GM12878 (cell line): Measurements from ENCODE around the gene WDR74. TPM values are rescaled to one million over a fixed set of nuclear protein-coding genes. Genes with fewer than 3 reads are reported as not detected.
A peak's percentile ranks its signal among the peaks of the same experiment; 100 is the strongest.

Experiments
- ATAC-seq: fragments of 200-7000 bp; cut with Tn5 transposase; 3 replicates; pipeline ENCODE4 v1.9.1; 2020; ENCODE audit warnings: mild to moderate bottlenecking, moderate library complexity
- BruUV-seq: library from RNA; stranded (reverse); fragments of 400-500 nt; replicated peaks from 2 replicates; lab custom pipeline; 2021; lab: Mats Ljungman, UMichigan
- CTCF ChIA-PET: fragments of 300-600 bp; sonication (Branson Sonifier 250); formaldehyde crosslinking; extraction: SDS; loops from one replicate; lab custom pipeline; 2021; ENCODE audit warnings: inconsistent platforms; lab: Yijun Ruan, JAX
- POLR2A ChIA-PET: fragments of 350-600 bp; formaldehyde crosslinking; extraction: SDS; loops from one replicate; lab custom pipeline; 2021; ENCODE audit warnings: inconsistent platforms; lab: Charles Lee
- RAD21 ChIA-PET: fragments of 300-600 bp; sonication (Branson Sonifier 250); formaldehyde crosslinking; loops from one replicate; lab custom pipeline; 2023; ENCODE audit warnings: antibody characterized with exemption; ENCODE audit not compliant: unreplicated experiment; lab: Charles Lee
- SMC1A ChIA-PET: fragments of 300-600 bp; sonication (Branson Sonifier 250); formaldehyde crosslinking; loops from one replicate; lab custom pipeline; 2023; ENCODE audit not compliant: unreplicated experiment, uncharacterized antibody; lab: Charles Lee
- DNase-seq: peaks from one replicate; pipeline ENCODE4 v3.0.0-alpha.2; 2011; ENCODE audit warnings: low read depth, low spot score
- FAIRE-seq: peaks from 3 replicates; lab custom pipeline; 2011; peaks lifted over from hg19 to GRCh38; lab: Jason Lieb, UNC
- H2AFZ ChIP-seq: 2 replicates; pipeline ENCODE4 v1.6.0; 2011; ENCODE audit warnings: low read depth, low read length, control low read depth; ENCODE audit not compliant: control insufficient read depth
- H3K27ac ChIP-seq: 2 replicates; pipeline ENCODE4 v1.5.1; 2011; ENCODE audit warnings: control low read depth; ENCODE audit not compliant: control insufficient read depth, insufficient read depth
- H3K27me3 ChIP-seq, 2 experiments: replicated peaks in 1 of 2; 2 replicates each; pipeline versions ENCODE4 v1.6.0 to v1.6.1; 2011; ENCODE audit warnings: low read length in 1 of 2; ENCODE audit not compliant: control insufficient read depth in 2 of 2, insufficient read depth in 2 of 2
- H3K36me3 ChIP-seq, 2 experiments: 2 replicates each; pipeline ENCODE4 v1.5.1; 2011; ENCODE audit warnings: low read length in 1 of 2; ENCODE audit not compliant: control insufficient read depth in 2 of 2, insufficient read depth in 2 of 2
- H3K4me1 ChIP-seq: 2 replicates; pipeline ENCODE4 v1.6.1; 2011; ENCODE audit warnings: mild to moderate bottlenecking, low read length, moderate library complexity, mixed read lengths; ENCODE audit not compliant: control insufficient read depth, insufficient read depth
- H3K4me2 ChIP-seq: 2 replicates; pipeline ENCODE4 v1.6.0; 2011; ENCODE audit warnings: control low read depth; ENCODE audit not compliant: control insufficient read depth, insufficient read depth
- H3K4me3 ChIP-seq: fragments of 200-600 bp; sonication (generic); 2 replicates; pipeline ENCODE4 v1.5.1; 2016
- H3K79me2 ChIP-seq: 2 replicates; pipeline ENCODE4 v1.6.0; 2011; ENCODE audit warnings: low read length; ENCODE audit not compliant: control insufficient read depth, insufficient read depth
- H3K9ac ChIP-seq: 2 replicates; pipeline ENCODE4 v1.8.0; 2011; ENCODE audit warnings: low read length, control low read depth, mixed read lengths; ENCODE audit not compliant: control insufficient read depth, insufficient read depth
- H3K9me3 ChIP-seq: replicated peaks from 3 replicates; pipeline ENCODE4 v1.5.1; 2011; ENCODE audit warnings: mild to moderate bottlenecking, low read length; ENCODE audit not compliant: control insufficient read depth, insufficient read depth
- H4K20me1 ChIP-seq: 2 replicates; pipeline ENCODE4 v1.6.0; 2011; ENCODE audit not compliant: control insufficient read depth, insufficient read depth
- BCL11A ChIP-seq: IDR thresholded peaks from 2 replicates; pipeline ENCODE4 v1.6.1; 2011; ENCODE audit warnings: low read depth, low read length
- BMI1 ChIP-seq: fragments of 450-650 bp; IDR thresholded peaks from 2 replicates; pipeline ENCODE4 v1.6.1; 2016; ENCODE audit warnings: mild to moderate bottlenecking, moderate library complexity, borderline replicate concordance
- CREB1 ChIP-seq: IDR thresholded peaks from 2 replicates; pipeline ENCODE4 v1.6.1; 2012; ENCODE audit warnings: low read depth, mild to moderate bottlenecking, inconsistent platforms
- NFIC ChIP-seq: IDR thresholded peaks from 2 replicates; pipeline ENCODE4 v1.6.1; 2012; ENCODE audit warnings: low read depth, mild to moderate bottlenecking, inconsistent platforms, low read length, moderate library complexity
- POLR2AphosphoS5 ChIP-seq: IDR thresholded peaks from 2 replicates; pipeline ENCODE4 v1.6.1; 2011; ENCODE audit warnings: mild to moderate bottlenecking, low read length, inconsistent platforms
- SMAD5 ChIP-seq: IDR thresholded peaks from 2 replicates; pipeline ENCODE4 v1.6.1; 2016; ENCODE audit warnings: antibody characterized with exemption, low read depth
- STAT3 ChIP-seq: IDR thresholded peaks from 2 replicates; pipeline ENCODE4 v1.6.1; 2011; ENCODE audit warnings: low read depth, low read length, improper control_type of control experiment
- ZNF207 ChIP-seq: fragments of 450-650 bp; IDR thresholded peaks from 2 replicates; pipeline ENCODE4 v1.6.1; 2014; ENCODE audit warnings: antibody characterized with exemption, mild to moderate bottlenecking, borderline replicate concordance
- WGBS: methylation state at CpG from one replicate; pipeline ENCODE4 v1.1.6; 2016; ENCODE audit warnings: low lambda C conversion rate; ENCODE audit not compliant: insufficient replicate concordance, insufficient coverage; ENCODE audit errors: missing lambda C conversion rate; 5-methylcytosine and 5-hydroxymethylcytosine counted together
- in situ Hi-C: fragments of 300-500 bp; cut with MboI; formaldehyde crosslinking; loops from 9 replicates; pipeline ENCODE4 v1.14.3; 2018; ENCODE audit warnings: mixed read lengths
- intact Hi-C: fragments of 100-400 bp; cut with micrococcal nuclease; formaldehyde crosslinking; loops from one replicate; pipeline ENCODE4 v1.14.2; 2022; ENCODE audit not compliant: unreplicated experiment
- polyA plus RNA-seq, 11 experiments: library from polyadenylated mRNA; depleted of rRNA in 4 of 11; unstranded in 6 of 11; stranded (reverse) in 5 of 11; fragments of >200 nt; fragmentation: Nextera tagmentation in 4 of 11; fragmentation: Illumina TruSeq in 1 of 11; extraction: Ambion mirVana in 4 of 11; extraction: Trizol in 1 of 11; gene quantifications; 1 replicate in 1 of 11; 2 replicates in 10 of 11; pipeline versions ENCODE4 v1.2.1 to v1.2.3, GENCODE V29; 2011 to 2016; ENCODE audit warnings: inconsistent platforms in 2 of 11, missing spikeins in 2 of 11, low read depth in 1 of 11
- total RNA-seq, 4 experiments: library from RNA; depleted of rRNA in 3 of 4; stranded (reverse); fragments of >200 nt in 3 of 4; fragmentation: Illumina TruSeq in 1 of 4; extraction: Trizol in 1 of 4; gene quantifications; 2 replicates each; pipeline versions ENCODE4 v1.2.1 to v1.2.3, GENCODE V29; 2013 to 2021

WDR74 gene
- total and polyA plus RNA-seq, 10 of the 15 experiments (the other 5 are each of a cell fraction or from before 2014, with no cell fraction given) = 18.2 to 103 (median 60.7) TPM

- peak overlapping the region; percentile 95 for H3K27ac ChIP-seq
- no peak for DNase-seq
- ChIA-PET CTCF (interaction anchor here (0.9 to 5.7 kb wide), 3 partner anchors 16 to 92 kb away, joined by 3 to 38 read pairs (median 32); partner anchors contain the start of gene TMEM179B), POLR2A (interaction anchor here (0.5 to 4.4 kb wide), 7 partner anchors 8 to 379 kb away, joined by 3 to 41 read pairs (median 6); partner anchors contain the start of genes HNRNPUL2, POLR2G and TAF6L), SMC1A (interaction anchor here (0.6 to 1.0 kb wide), 3 partner anchors 18 to 93 kb away, joined by 3 read pairs; no protein-coding TSS in a partner anchor)
- peak overlapping the region; percentile 78 for H3K4me2 ChIP-seq
- H3K9me3 ChIP-seq = no peaks in the 10 kb centered on the region
- intact Hi-C loops = no loop called here
- peak overlapping the region; percentile 91; the same call in 1 of the 2 replicates for H3K4me3 ChIP-seq
- H3K9ac ChIP-seq = peak overlapping the region; percentile 96; the same call in 1 of the 2 replicates
- no peak overlapping the region for H2AFZ ChIP-seq
- 78% methylated on average over 7 of the region's 7 CpGs for WGBS
- H3K27me3 ChIP-seq = no peaks in the 10 kb centered on the region
- TF ChIP-seq POLR2AphosphoS5 (no peak), CREB1 (no peak), ZNF207 (no peak), NFIC (no peak), BCL11A (no peak)
- TF ChIP-seq, all 136 proteins: peak for 0
- no TSS peak for BruUV-seq
- in situ Hi-C loops = no loop called here
- ATAC-seq (no peak), FAIRE-seq (no peak)
- no peaks in the 10 kb centered on the region for H4K20me1 ChIP-seq
- peaks cover 15% of the 10 kb centered on the region for H3K4me1 ChIP-seq
- RAD21 ChIA-PET = interaction anchor here (0.7 to 2.8 kb wide), 2 partner anchors 17 to 152 kb away, joined by 3 to 13 read pairs; partner anchors contain the start of gene HNRNPUL2
- peaks cover 45% of the 10 kb centered on the region for H3K79me2 ChIP-seq
- peaks cover 16% of the 10 kb centered on the region in 2 experiments for H3K36me3 ChIP-seq
These were observed 40.0 kb upstream of the WDR74 start for GRCh38 chr11:62879235-62879978.

- peaks cover 19% of the 10 kb centered on the region for H3K79me2 ChIP-seq
- H3K4me2 ChIP-seq = no peak overlapping the region
- in situ Hi-C loops = no loop called here
- ChIA-PET CTCF (interaction anchor here (0.6 to 5.4 kb wide), 3 partner anchors 14 to 335 kb away, joined by 3 to 31 read pairs (median 3); no protein-coding TSS in a partner anchor), POLR2A (interaction anchor here (1.2 kb wide), 1 partner anchor 147 kb away, joined by 3 read pairs; no protein-coding TSS in a partner anchor), RAD21 (no interaction called here), SMC1A (no interaction called here)
- no peak overlapping the region for H2AFZ ChIP-seq
- H3K4me3 ChIP-seq = no peak overlapping the region
- no peaks in the 10 kb centered on the region for H4K20me1 ChIP-seq
- peaks cover 6 to 7% of the 10 kb centered on the region in 2 experiments for H3K36me3 ChIP-seq
- H3K9ac ChIP-seq = no peak overlapping the region
- H3K4me1 ChIP-seq = peaks cover 12% of the 10 kb centered on the region
- intact Hi-C loops = no loop called here
- ATAC-seq (no peak), FAIRE-seq (no peak), DNase-seq (no peak)
- BruUV-seq = no TSS peak
- H3K9me3 ChIP-seq = no peaks in the 10 kb centered on the region
- no peaks in the 10 kb centered on the region for H3K27me3 ChIP-seq
- WGBS = 99% methylated on average over 6 of the region's 6 CpGs
- no peak overlapping the region for H3K27ac ChIP-seq
- no peak for TF ChIP-seq STAT3
- no peak for TF ChIP-seq SMAD5
- TF ChIP-seq BMI1 = no peak
These were observed 37.3 kb upstream of the WDR74 start for GRCh38 chr11:62876712-62877111.
